ENCODE results near the gene MDM1. TPM values are rescaled to one million over a fixed set of nuclear protein-coding genes. Genes with fewer than 3 reads are reported as not detected.

The MDM1 gene
- total RNA-seq, 1 experiment from 2014 or later: 10.0 TPM

GRCh38 chr12:68381476-68382219, 49.5 kb upstream of the MDM1 start:
- Histone ChIP-seq H3K27me3 (ENCODE audit: insufficient read depth, low read length) (peaks cover 5% of the 10 kb centered on the region; the same call in 1 of the 2 replicates), H3K9me3 (ENCODE audit: control insufficient read depth in 1 of 2, insufficient read depth in 1 of 2, low read depth in 1 of 2, low read length in 2 of 2) (no peaks in the 10 kb centered on the region), H4K20me1 (ENCODE audit: insufficient read depth) (no peaks in the 10 kb centered on the region), H3K9me2 (ENCODE audit: insufficient read depth) (no peaks in the 10 kb centered on the region), H3K4me2 (ENCODE audit: low read length) (no peak overlapping the region), H3K36me3 (ENCODE audit: control insufficient read depth in 1 of 2, insufficient read depth in 2 of 2, low read length in 2 of 2) (no peaks in the 10 kb centered on the region), H3K4me1 (ENCODE audit: control insufficient read depth in 1 of 2, insufficient read depth in 2 of 2, low read length in 2 of 2) (no peaks in the 10 kb centered on the region), H3K4me3 (replicated peaks in 1 of 2; ENCODE audit: low read depth in 1 of 2, low read length in 2 of 2) (no peak overlapping the region), H3K9ac (ENCODE audit: low read length) (no peak overlapping the region), H2AFZ (ENCODE audit: low read depth, low read length, poor library complexity, severe bottlenecking) (no peak overlapping the region), H3K27ac (ENCODE audit: low read depth, low read length) (no peak overlapping the region), H3K79me2 (ENCODE audit: insufficient read depth, low read length) (no peaks in the 10 kb centered on the region)
- ChIA-PET RAD21 (ENCODE audit: low non-redundant PET in 1 of 2, low total read pairs in 2 of 2, uncharacterized antibody in 2 of 2, unreplicated experiment in 2 of 2) (no interaction called here), POLR2A (interaction anchor here (1.0 kb wide), 1 partner anchor 16 kb away, joined by 3 read pairs; no protein-coding TSS in a partner anchor), CTCF (no interaction called here)
- DNase-seq (ENCODE audit: low read depth, low spot score) (no peak), ATAC-seq (no peak)
- intact Hi-C loops (cut with micrococcal nuclease): no loop called here
- no TSS peak for BruUV-seq (replicated peaks)
- TF ChIP-seq ELF1 (IDR thresholded peaks at IDR 0.05; ENCODE audit: borderline replicate concordance, low read depth) (no peak), ZBTB33 (IDR thresholded peaks at IDR 0.05; ENCODE audit: extremely low read depth, insufficient replicate concordance, low read length) (no peak), EZH2phosphoT487 (IDR thresholded peaks at IDR 0.05; ENCODE audit: borderline replicate concordance) (no peak), POLR2AphosphoS5 (IDR thresholded peaks at IDR 0.05; ENCODE audit: low read depth, low read length) (no peak), SRF (IDR thresholded peaks at IDR 0.05; ENCODE audit: low read depth) (no peak), SP1 (IDR thresholded peaks at IDR 0.05; ENCODE audit: low read depth) (no peak), POLR2A (IDR thresholded peaks at IDR 0.05; ENCODE audit: borderline replicate concordance, extremely low read depth, insufficient read depth, insufficient read length) (no peak), EZH2 (IDR thresholded peaks at IDR 0.05) (no peak), CEBPB (IDR thresholded peaks at IDR 0.05; ENCODE audit: low read depth) (no peak), EGR1 (IDR thresholded peaks at IDR 0.05; ENCODE audit: low read depth) (no peak)
